Measurements from ENCODE around the gene KLK2. TPM values are rescaled to one million over a fixed set of nuclear protein-coding genes. Genes with fewer than 3 reads are reported as not detected.

The KLK2 gene
- total RNA-seq, 1 experiment from 2014 or later, result not detected

DNA sequence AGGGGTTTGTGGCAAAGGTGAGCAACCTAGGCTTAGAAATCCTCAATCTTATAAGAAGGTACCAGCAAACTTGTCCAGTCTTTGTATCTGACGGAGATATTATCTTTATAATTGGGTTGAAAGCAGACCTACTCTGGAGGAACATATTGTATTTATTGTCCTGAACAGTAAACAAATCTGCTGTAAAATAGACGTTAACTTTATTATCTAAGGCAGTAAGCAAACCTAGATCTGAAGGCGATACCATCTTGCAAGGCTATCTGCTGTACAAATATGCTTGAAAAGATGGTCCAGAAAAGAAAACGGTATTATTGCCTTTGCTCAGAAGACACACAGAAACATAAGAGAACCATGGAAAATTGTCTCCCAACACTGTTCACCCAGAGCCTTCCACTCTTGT, 3.8 kb upstream of the KLK2 start:
- intact Hi-C loops (cut with micrococcal nuclease; ENCODE audit: unreplicated experiment) (no loop called here), in situ Hi-C loops (cut with HindIII; ENCODE audit: low pct_unique_long_range_greater_than_20kb, low sequenced_read_pairs) (no loop called here)
- ChIA-PET CTCF (no interaction called here), POLR2A (no interaction called here)
- DNase-seq (ENCODE audit: low read depth, low spot score) (no peak), ATAC-seq (no peak)
- TF ChIP-seq, protein P1, sequence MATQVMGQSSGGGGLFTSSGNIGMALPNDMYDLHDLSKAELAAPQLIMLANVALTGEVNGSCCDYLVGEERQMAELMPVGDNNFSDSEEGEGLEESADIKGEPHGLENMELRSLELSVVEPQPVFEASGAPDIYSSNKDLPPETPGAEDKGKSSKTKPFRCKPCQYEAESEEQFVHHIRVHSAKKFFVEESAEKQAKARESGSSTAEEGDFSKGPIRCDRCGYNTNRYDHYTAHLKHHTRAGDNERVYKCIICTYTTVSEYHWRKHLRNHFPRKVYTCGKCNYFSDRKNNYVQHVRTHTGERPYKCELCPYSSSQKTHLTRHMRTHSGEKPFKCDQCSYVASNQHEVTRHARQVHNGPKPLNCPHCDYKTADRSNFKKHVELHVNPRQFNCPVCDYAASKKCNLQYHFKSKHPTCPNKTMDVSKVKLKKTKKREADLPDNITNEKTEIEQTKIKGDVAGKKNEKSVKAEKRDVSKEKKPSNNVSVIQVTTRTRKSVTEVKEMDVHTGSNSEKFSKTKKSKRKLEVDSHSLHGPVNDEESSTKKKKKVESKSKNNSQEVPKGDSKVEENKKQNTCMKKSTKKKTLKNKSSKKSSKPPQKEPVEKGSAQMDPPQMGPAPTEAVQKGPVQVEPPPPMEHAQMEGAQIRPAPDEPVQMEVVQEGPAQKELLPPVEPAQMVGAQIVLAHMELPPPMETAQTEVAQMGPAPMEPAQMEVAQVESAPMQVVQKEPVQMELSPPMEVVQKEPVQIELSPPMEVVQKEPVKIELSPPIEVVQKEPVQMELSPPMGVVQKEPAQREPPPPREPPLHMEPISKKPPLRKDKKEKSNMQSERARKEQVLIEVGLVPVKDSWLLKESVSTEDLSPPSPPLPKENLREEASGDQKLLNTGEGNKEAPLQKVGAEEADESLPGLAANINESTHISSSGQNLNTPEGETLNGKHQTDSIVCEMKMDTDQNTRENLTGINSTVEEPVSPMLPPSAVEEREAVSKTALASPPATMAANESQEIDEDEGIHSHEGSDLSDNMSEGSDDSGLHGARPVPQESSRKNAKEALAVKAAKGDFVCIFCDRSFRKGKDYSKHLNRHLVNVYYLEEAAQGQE (IDR thresholded peaks at IDR 0.05; ENCODE audit: insufficient read depth in 1 of 2, low read depth in 2 of 2, low read length in 1 of 2), result no peak
- TF ChIP-seq POLR2AphosphoS5 (IDR thresholded peaks at IDR 0.05; ENCODE audit: low read depth, low read length) (no peak), TCF7L2 (IDR thresholded peaks at IDR 0.05; ENCODE audit: low read depth, low read length) (no peak), SIN3A (IDR thresholded peaks at IDR 0.05; ENCODE audit: borderline replicate concordance, insufficient read depth, low read depth, low read length) (no peak)
- TF ChIP-seq, protein P2, sequence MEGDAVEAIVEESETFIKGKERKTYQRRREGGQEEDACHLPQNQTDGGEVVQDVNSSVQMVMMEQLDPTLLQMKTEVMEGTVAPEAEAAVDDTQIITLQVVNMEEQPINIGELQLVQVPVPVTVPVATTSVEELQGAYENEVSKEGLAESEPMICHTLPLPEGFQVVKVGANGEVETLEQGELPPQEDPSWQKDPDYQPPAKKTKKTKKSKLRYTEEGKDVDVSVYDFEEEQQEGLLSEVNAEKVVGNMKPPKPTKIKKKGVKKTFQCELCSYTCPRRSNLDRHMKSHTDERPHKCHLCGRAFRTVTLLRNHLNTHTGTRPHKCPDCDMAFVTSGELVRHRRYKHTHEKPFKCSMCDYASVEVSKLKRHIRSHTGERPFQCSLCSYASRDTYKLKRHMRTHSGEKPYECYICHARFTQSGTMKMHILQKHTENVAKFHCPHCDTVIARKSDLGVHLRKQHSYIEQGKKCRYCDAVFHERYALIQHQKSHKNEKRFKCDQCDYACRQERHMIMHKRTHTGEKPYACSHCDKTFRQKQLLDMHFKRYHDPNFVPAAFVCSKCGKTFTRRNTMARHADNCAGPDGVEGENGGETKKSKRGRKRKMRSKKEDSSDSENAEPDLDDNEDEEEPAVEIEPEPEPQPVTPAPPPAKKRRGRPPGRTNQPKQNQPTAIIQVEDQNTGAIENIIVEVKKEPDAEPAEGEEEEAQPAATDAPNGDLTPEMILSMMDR (IDR thresholded peaks at IDR 0.05), result no peak
- BruUV-seq (replicated peaks), result no TSS peak
- Histone ChIP-seq H3K9me3 (ENCODE audit: control insufficient read depth, insufficient read depth, low read depth, low read length) (no peaks in the 10 kb centered on the region), H3K4me3 (ENCODE audit: low read depth in 2 of 2, low read length in 2 of 2) (no peak overlapping the region), H3K27me3 (ENCODE audit: control insufficient read depth, insufficient read depth, low read length) (peaks cover 8% of the 10 kb centered on the region; the same call in 1 of the 2 replicates), H3K36me3 (ENCODE audit: control insufficient read depth, insufficient read depth, low read length) (no peaks in the 10 kb centered on the region; the same call in 1 of the 2 replicates), H3K4me1 (ENCODE audit: control insufficient read depth, insufficient read depth, low read length) (no peaks in the 10 kb centered on the region), H3K27ac (ENCODE audit: low read length) (no peak overlapping the region)

DNA sequence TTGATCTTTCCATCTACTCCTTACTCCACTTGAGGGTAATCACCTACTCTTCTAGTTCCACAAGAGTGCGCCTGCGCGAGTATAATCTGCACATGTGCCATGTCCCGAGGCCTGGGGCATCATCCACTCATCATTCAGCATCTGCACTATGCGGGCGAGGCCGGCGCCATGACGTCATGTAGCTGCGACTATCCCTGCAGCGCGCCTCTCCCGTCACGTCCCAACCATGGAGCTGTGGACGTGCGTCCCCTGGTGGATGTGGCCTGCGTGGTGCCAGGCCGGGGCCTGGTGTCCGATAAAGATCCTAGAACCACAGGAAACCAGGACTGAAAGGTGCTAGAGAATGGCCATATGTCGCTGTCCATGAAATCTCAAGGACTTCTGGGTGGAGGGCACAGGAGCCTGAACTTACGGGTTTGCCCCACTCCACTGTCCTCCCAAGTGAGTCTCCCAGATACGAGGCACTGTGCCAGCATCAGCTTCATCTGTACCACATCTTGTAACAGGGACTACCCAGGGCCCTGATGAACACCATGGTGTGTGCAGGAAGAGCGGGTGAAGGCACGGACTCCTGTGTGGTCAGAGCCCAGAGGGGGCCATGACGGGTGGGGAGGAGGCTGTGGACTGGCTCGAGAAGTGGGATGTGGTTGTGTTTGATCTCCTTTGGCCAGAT, 2.7 kb upstream of the KLK2 start:
- no peaks in the 10 kb centered on the region for H3K4me1 ChIP-seq (ENCODE audit: control insufficient read depth, insufficient read depth, low read length)
- no TSS peak for BruUV-seq (replicated peaks)
- in situ Hi-C loops (cut with HindIII; ENCODE audit: low pct_unique_long_range_greater_than_20kb, low sequenced_read_pairs) (no loop called here), intact Hi-C loops (cut with micrococcal nuclease; ENCODE audit: unreplicated experiment) (no loop called here)
- no peaks in the 10 kb centered on the region for H3K9me3 ChIP-seq (ENCODE audit: control insufficient read depth, insufficient read depth, low read depth, low read length)
- no peak overlapping the region for H3K4me3 ChIP-seq (ENCODE audit: low read depth in 2 of 2, low read length in 2 of 2)
- ATAC-seq (no peak), DNase-seq (ENCODE audit: low read depth, low spot score) (no peak)
- H3K27ac ChIP-seq (ENCODE audit: low read length), result no peak overlapping the region
- H3K36me3 ChIP-seq (ENCODE audit: control insufficient read depth, insufficient read depth, low read length), result no peaks in the 10 kb centered on the region; the same call in 1 of the 2 replicates
- no peak for TF ChIP-seq SIN3A (IDR thresholded peaks at IDR 0.05; ENCODE audit: borderline replicate concordance, insufficient read depth, low read depth, low read length)
- no peak for TF ChIP-seq TCF7L2 (IDR thresholded peaks at IDR 0.05; ENCODE audit: low read depth, low read length)
- TF ChIP-seq, protein P1 (IDR thresholded peaks at IDR 0.05; ENCODE audit: insufficient read depth in 1 of 2, low read depth in 2 of 2, low read length in 1 of 2), result no peak
- TF ChIP-seq, protein P2 (IDR thresholded peaks at IDR 0.05), result no peak
- ChIA-PET CTCF (no interaction called here), POLR2A (no interaction called here)
- H3K27me3 ChIP-seq (ENCODE audit: control insufficient read depth, insufficient read depth, low read length), result peaks cover 10% of the 10 kb centered on the region; the same call in 1 of the 2 replicates

All from Panc1 (cell line).